Measurements from ENCODE around the gene SEMA3A. TPM values are rescaled to one million over a fixed set of nuclear protein-coding genes. Genes with fewer than 3 reads are reported as not detected.
A peak's percentile ranks its signal among the peaks of the same experiment; 100 is the strongest.

SEMA3A gene
- polyA plus RNA-seq, 1 experiment, result 6.8 TPM

DNA sequence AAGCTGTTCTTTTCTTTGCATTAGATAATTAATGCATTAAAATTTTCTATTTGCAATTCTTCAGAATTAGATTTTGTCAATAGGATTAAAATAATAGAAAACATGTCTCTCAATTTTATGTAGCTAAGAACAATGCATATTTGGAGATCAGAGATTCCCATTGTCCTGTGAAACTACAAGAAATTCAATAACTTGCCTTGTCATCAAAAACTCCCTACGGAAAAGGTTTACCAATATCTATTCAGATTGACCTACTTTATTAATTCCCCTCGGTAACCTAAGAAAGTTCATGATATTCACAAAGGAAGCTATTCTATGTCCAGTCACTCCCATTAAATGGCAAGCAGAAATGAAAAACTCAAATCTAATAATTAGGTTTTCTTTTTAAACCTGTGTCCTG, 172.6 kb downstream of the SEMA3A start:
- CTCF ChIA-PET, result no interaction called here
- Histone ChIP-seq H3K36me3 (ENCODE audit: control insufficient read depth, insufficient read depth, low read length) (no peaks in the 10 kb centered on the region), H3K4me3 (ENCODE audit: low read depth, low read length) (no peak overlapping the region), H3K27me3 (ENCODE audit: control insufficient read depth, insufficient read depth, low read length) (no peaks in the 10 kb centered on the region)
- TF ChIP-seq, protein P1, sequence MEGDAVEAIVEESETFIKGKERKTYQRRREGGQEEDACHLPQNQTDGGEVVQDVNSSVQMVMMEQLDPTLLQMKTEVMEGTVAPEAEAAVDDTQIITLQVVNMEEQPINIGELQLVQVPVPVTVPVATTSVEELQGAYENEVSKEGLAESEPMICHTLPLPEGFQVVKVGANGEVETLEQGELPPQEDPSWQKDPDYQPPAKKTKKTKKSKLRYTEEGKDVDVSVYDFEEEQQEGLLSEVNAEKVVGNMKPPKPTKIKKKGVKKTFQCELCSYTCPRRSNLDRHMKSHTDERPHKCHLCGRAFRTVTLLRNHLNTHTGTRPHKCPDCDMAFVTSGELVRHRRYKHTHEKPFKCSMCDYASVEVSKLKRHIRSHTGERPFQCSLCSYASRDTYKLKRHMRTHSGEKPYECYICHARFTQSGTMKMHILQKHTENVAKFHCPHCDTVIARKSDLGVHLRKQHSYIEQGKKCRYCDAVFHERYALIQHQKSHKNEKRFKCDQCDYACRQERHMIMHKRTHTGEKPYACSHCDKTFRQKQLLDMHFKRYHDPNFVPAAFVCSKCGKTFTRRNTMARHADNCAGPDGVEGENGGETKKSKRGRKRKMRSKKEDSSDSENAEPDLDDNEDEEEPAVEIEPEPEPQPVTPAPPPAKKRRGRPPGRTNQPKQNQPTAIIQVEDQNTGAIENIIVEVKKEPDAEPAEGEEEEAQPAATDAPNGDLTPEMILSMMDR (IDR thresholded peaks at IDR 0.05; ENCODE audit: insufficient read depth, low read depth, low read length), result no peak
- no peak for DNase-seq (ENCODE audit: low read depth)
- POLR2A ChIA-PET, result no interaction called here

DNA sequence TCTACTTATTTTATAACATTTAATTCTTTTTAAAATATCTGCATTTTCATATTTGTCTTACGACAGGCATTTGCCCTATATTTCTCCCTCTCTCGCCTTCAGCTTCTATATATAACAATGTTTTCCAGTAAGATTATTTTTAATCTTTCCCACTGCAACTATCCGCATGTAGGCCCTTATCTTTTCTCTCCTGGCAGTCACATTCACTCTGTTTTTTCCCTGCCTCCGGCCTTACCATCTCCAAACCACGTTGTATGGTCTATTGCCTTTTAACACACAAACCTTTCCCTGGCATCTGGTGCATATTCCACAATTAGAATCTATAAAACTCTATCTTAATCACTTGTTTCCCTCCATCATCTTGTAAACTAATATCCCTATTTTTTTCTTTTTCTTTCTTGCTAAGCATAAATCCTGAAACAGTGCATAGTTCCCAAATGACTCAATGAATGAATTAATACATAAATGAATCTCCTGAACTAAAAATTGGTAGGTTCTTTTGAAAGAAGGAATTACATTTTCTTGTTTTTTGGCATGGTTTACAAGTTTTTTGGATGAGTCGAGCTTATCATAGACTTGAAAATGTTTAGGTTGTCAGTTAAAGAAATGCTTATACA, 173.2 kb downstream of the SEMA3A start:
- no peak for DNase-seq (ENCODE audit: low read depth)
- POLR2A ChIA-PET, result no interaction called here
- CTCF ChIA-PET, result no interaction called here

DNA sequence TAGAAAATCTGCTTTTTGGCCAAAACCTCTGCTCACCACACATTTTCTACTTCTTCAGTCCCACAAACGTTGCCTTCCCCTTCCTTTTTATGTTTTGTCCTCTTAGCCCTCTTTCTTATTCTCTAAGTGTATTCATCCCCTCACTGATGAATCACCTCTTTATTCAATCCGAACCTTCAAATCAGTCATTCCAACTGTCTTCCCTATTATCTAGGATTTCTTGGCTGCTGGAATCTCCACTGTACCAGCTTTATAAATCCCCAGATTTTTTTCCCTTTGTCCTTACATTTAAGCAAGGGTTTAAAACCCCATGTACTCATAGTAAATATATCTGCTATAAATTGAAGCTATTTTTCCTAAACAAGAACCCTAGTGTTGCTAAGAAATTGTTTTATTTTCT, 176.9 kb downstream of the SEMA3A start:
- DNase-seq (ENCODE audit: low read depth), result no peak
- ChIA-PET POLR2A (no interaction called here), CTCF (no interaction called here)
- Histone ChIP-seq H3K36me3 (ENCODE audit: control insufficient read depth, insufficient read depth, low read length) (no peaks in the 10 kb centered on the region), H3K4me3 (ENCODE audit: low read depth, low read length) (no peak overlapping the region), H3K27me3 (ENCODE audit: control insufficient read depth, insufficient read depth, low read length) (no peaks in the 10 kb centered on the region)
- TF ChIP-seq, protein P1 (IDR thresholded peaks at IDR 0.05; ENCODE audit: insufficient read depth, low read depth, low read length), result no peak

More for the DNA sequence above, 173.2 kb downstream of the SEMA3A start:
- Histone ChIP-seq H3K4me3 (ENCODE audit: low read depth, low read length) (no peak overlapping the region), H3K36me3 (ENCODE audit: control insufficient read depth, insufficient read depth, low read length) (no peaks in the 10 kb centered on the region), H3K27me3 (ENCODE audit: control insufficient read depth, insufficient read depth, low read length) (no peaks in the 10 kb centered on the region)
- TF ChIP-seq, protein P1 (IDR thresholded peaks at IDR 0.05; ENCODE audit: insufficient read depth, low read depth, low read length), result no peak

DNA sequence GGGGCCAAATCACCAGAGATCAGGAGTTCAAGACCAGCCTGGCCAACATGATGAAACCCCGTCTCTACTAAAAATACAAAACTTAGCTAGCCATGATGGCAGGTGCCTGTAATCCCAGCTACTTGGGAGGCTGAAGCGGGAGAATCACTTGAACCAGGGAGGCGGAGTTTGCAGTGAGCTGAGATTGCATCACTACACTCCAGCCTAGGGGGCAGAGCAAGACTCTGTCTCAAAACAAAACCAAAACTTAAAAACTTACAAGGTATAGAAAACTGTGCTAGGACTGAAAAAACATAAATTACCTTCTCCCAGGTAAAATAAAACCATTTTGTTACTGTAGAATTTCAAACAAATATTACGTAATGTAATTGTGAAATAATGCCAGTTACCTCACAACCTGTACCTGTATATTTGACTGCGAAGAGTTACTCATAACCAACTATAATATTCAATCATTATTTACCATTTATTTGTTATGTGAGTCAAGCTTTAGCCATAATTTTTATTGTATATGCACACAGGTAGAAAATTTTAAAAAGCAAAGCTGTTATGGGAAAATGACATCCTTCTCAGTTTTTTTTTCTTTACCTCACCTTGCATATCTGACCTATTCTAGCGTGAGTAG, 180.9 kb downstream of the SEMA3A start:
- DNase-seq (ENCODE audit: low read depth), result no peak
- ChIA-PET POLR2A (no interaction called here), CTCF (interaction anchor here (0.7 kb wide), 1 partner anchor 16 kb away, joined by 3 read pairs; no protein-coding TSS in a partner anchor)
- Histone ChIP-seq H3K36me3 (ENCODE audit: control insufficient read depth, insufficient read depth, low read length) (no peaks in the 10 kb centered on the region), H3K4me3 (ENCODE audit: low read depth, low read length) (no peak overlapping the region), H3K27me3 (ENCODE audit: control insufficient read depth, insufficient read depth, low read length) (no peaks in the 10 kb centered on the region)
- TF ChIP-seq, protein P1 (IDR thresholded peaks at IDR 0.05; ENCODE audit: insufficient read depth, low read depth, low read length), result no peak

DNA sequence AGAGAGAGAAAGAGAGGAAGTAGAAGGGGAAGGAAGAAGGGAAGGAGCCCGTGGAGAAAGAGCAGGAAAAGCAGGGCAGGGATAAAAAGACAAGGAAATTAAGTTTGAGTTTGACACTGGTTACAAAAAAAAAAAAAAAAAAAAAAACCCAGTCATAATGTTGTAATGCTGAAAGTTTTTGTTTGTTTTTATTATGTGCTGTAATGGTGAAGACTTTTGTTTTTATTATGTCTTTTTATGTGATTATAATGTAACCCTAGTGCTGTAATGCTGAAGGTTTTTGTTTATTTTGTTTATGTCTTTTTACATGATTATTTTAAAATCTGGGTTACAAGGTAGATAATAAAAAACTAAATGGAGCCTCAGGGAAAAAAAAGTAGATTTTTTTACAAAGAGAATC, 184.8 kb downstream of the SEMA3A start:
- Histone ChIP-seq H3K4me3 (ENCODE audit: low read depth, low read length) (no peak overlapping the region), H3K27me3 (ENCODE audit: control insufficient read depth, insufficient read depth, low read length) (no peaks in the 10 kb centered on the region), H3K36me3 (ENCODE audit: control insufficient read depth, insufficient read depth, low read length) (no peaks in the 10 kb centered on the region)
- TF ChIP-seq, protein P1 (IDR thresholded peaks at IDR 0.05; ENCODE audit: insufficient read depth, low read depth, low read length), result no peak
- peak; percentile 11 for DNase-seq (ENCODE audit: low read depth)
- POLR2A ChIA-PET, result no interaction called here
- CTCF ChIA-PET, result no interaction called here
